Measurements from ENCODE around the gene TSNAX.
"Not testable (repeated sequence)": the region's sequence is repeated elsewhere in the genome, so short reads cannot be mapped to it uniquely, and the experiment has no call there.

TSNAX gene

DNA sequence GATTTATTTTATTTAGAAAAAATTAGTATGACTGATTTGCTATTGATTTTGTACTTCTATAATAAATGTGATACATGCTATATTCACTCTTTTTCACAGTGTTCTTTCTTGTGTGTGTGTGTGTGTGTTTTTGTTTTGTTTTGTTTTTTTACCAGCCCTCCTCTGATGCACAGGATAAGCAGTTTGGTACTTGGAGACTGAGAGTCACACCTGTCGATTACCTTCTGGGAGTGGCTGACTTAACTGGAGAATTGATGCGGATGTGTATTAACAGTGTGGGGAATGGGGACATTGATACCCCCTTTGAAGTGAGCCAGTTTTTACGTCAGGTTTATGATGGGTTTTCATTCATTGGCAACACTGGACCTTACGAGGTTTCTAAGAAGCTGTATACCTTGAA is 35.9 kb downstream of the TSNAX start:
- DNase-seq, result no peak

DNA sequence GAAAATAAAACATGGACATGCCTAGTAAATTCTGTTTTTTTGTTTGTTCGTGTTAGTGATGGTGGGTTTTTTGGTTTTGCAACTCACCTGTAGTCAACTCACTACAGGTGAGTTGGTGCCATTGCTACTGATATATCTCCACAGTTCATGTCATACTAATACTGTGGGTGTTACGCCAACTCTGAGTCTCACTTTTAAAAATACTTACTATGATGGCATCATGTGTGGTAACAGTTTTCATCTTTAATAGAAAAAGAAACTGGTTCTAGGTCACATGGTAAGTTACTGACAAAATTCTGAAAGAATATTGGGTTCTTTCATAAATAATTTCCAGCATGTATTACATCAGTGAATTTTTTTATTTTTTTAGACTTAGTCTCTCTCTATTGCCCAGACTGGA is 38.0 kb downstream of the TSNAX start:
- no peak for DNase-seq

DNA sequence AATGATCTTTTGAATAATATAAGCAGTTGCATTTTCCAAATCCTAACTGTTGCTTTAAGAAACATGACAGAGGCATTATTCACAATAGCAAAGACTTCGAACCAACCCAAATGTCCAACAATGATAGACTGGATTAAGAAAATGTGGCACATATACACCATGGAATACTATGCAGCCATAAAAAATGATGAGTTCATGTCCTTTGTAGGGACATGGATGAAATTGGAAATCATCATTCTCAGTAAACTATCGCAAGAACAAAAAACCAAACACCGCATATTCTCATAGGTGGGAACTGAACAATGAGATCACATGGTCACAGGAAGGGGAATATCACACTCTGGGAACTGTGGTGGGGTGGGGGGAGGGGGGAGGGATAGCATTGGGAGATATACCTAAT is 41.8 kb downstream of the TSNAX start:
- DNase-seq, result not testable (repeated sequence)

DNA sequence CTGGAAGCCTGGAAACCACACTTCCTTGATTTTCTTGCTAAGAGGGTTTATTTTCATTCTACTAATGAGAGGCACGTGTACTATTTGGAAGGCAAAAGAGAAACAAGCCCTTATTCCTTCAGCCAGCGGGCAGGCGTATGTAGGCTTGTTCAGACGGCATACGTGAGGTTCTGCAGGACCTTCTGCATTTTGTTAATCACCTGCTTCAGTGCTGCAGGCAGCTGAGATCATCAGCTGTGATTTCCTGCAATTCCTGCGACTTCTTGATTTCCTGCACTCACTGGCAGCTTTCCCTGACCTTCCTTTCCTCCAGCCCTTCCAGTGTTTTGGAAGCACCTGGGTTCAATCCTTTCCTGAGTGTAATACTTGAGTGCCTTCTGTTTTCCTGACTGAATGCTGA is 43.4 kb downstream of the TSNAX start:
- DNase-seq, result no peak

DNA sequence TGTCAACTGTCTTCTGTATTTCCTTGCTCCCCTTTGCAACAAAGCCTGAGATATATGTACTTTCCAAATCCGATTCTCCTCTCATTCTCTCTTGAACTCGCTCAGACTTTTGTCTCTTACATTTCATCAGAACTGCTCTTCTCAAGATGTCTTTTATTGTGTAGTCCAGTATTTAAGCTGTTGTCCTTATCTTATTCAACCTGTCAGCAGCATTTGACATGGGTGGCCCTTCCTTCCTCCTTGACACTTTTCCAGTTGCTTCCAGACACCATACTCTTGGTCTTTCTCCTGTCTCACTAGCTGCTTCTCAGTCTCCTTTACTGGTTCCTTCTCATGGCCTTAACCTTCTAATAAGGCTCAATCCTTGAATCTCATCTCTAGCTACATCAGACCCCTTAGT is 47.0 kb downstream of the TSNAX start:
- no peak for DNase-seq

DNA sequence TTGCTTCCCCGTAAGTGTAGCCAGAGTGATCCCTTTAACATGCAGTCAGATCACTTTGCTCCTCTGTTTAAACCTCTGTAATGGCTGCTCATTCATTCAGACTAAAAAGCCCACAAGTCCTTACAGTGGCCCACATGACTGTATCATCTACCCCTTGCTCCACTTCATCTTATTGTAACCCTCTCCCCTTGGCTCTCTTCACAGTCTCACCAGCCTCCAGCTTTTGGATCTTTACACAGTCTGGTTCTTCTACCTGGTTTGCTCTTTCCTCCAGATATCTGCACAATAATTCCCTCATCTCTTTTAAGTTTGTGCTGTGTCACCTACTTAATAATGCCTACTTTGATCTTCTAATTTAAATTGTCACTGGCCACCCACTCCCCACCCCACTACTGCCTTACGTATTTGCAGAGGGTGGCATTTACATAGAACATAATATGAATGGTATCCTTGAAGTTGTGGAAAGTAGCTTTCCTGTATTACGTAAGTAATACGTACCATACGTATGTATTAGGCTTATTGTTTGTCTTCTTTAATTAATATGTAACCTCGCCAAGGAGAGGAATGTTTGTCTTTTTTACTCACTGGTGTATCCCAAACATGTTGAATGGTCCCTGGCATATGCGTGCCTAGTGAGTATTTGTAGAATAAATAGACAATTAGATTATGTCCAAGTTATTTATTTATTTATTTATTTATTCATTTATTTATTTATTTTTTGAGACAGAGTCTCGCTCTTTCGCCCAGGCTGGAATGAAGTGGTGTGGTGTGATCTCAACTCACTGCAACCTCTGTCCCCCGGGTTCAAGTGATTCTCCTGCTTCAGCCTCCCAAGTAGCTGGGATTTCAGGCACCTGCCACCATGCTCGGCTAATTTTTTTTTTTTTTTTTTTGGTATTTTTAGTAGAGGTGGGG is 48.6 kb downstream of the TSNAX start:
- no peak for DNase-seq

DNA sequence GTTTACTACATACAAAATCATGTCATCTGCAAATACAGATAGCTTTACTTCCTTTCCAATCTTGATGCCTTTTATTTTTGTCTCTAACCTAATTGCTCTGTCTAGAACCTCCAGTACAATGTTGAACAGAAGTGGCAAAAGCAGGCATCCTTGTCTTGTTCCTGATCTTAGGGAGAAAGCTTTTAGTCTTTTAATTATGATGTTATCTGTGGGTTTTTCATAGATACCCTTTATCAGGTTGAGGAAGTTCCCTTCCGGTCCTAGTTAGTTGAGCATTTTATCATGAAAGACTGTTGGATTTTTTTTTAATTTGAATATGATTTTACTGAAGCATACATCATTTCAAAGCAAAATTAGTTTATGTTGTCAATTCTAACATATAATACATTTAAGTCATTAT is 52.4 kb downstream of the TSNAX start:
- DNase-seq, result no peak

DNA sequence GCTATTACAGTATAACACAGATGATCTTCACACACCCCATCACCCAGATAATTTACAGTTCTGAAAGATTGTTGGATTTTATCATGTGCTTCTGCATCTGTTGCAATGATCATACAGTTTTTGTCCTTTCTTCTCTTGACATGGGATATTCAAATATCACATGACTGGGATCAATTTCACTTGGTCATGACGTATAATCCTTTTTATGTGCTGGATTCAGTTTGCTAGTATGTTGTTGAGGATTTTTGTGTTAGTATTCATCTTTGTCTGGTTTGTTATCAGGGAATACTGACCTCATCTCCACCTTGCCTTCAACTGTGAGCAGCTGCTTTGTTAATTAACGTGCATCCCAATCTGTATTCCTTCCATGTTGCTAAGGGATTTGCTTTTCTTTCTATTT is 53.4 kb downstream of the TSNAX start:
- DNase-seq, result no peak

DNA sequence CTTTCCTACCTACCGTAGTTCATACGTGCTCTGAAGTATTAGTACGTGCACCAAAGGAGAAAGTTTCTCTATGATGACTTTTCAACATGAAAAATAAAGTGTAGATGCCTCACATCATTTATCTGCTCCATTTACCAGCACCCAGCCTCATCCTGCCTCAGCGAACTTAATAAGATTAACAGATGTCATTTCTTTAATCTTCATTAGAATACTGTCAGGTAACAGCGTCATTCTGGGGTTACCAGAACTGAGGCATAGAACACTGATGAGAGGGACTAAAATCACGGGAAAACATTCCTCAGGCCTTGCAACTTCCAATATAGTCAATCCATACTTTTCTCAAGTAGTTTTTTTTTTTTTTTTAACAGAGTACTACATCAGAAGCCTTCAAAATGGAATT is 54.9 kb downstream of the TSNAX start:
- DNase-seq, result no peak

DNA sequence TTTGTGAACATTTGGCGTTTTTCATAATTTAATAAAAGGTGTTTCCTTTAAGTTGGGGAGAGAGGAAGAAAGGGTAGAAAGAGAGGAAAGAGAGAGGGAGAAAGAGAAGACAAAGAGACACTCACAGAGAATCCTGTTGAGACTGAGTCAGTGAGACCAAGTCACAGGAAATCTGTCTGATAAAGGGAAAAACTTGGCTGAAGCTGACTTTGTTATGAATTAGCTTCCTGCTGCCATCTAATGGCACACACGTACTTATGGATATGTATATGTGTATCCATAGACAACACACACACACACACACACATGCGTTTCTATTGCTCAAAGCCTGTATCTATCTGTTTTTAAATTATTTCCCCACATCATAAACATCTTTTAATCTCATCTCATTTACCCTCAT is 55.6 kb downstream of the TSNAX start:
- no peak for DNase-seq

DNA sequence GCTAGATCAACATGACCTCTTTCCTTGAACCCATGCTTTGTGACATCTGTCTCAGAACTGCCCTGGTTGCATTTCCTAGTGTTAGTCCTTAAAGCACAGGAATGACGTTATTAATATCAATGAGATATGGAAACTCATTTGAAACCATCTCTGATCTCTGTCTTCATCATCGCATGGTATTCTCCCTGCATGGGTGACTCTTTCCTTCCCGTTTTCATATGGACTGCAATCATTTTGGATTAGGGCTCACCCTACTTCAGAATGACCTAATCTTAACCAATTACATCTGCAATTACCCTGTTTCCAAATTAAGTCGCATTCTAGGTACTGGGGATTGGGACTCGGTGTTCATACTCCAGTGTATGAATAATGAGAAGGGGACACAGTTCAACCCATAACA is 56.5 kb downstream of the TSNAX start:
- DNase-seq, result no peak

DNA sequence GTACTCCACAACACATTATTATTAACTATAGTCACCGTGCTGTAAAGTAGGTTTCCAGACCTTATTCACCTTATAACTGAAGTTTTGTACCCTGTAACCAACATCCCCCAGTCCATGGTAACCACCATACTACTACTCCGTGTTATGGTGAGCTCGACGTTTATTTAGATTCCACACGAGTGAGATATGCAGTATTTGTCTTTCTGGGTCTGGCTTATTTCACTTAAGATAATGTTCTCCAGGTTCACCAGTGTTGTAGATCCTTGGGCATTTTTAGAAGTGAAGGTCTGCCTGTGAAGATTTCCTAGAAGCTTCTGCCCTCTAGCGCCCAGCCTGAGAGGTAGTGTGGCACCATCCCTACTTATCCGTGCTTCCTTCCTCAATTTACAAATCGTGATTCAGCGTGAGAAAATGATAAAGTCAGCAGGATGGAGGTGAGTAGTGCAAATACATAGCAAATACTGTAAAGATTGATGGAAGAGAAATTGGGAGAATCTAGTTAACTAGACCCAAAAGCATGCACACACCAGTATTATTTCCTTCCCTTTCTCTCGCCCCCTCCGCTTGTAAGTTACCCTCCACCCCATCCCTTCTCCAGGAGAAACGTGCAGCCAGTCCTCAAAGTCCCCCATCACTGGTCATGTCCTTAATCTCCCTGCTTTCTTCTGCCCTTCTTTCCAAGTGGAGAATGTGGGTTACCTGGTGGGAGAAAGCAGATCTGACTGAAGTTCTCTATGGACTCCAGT is 62.2 kb downstream of the TSNAX start:
- no peak for DNase-seq

DNA sequence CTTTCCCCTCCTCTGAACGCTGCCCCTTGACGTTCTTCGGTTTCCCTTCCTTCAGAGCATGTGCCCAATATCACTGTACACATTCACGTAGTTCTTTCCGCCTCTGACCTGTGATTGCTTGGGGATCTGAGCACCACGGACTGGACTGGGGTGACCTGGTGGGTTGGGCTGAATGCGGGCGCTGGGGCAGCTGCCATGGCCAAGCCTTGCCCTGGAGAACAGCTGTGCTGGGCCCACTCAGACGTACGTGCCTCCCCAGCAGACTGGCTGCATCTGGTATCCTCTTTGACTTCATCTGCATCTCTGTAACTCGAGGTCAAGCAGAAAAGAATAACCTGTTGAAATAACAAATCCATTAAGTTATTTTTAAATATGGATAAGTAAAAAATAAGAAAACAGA is 63.0 kb downstream of the TSNAX start:
- no peak for DNase-seq

DNA sequence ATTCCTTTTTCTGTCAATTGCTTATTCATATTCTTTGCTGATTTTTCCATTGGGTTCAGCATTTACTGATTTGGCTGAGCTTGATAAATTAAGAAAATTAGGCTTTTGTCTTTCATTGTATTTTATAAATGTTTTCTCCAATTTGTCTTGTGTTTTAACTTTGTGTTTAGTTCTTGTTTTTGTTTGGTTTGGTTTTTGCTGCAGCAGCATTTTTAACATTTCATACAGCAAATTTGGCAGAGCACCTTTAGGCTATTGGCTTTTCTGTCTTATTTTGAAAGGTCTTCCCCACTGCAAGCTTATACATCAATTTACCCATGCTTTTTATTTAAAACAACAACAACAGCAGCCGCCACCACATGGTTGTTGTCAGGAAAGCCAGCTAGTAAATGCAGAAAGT is 64.3 kb downstream of the TSNAX start:
- no peak for DNase-seq

DNA sequence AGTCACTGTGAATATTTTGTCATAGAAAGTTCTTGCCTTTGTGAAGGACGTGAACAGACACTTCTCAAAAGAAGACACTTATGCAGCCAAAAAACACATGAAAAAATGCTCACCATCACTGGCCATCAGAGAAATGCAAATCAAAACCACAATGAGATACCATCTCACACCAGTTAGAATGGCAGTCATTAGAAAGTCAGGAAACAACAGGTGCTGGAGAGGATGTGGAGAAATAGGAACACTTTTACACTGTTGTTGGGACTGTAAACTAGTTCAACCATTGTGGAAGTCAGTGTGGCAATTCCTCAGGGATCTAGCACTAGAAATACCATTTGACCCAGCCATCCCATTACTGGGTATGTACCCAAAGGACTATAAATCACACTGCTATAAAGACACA is 64.8 kb downstream of the TSNAX start:
- DNase-seq, result not testable (repeated sequence)

DNA sequence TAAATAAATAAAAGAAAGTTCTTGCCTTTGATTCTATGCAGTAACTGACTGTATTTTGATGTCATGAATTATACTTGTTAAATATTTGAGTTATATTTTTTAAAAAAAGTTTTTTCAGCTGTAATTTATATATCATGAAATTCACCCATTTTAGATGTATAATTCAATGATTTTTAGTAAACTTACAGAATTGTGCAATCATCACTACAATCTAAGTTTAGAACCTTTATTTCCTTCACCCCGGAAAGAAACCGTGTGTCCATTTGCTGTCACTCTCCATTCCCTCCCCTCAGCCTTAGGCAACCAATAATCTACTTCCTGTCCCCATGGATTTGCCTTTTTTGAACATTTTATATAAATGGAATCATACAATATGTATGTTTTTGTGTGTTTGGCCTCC is 65.7 kb downstream of the TSNAX start:
- no peak for DNase-seq

DNA sequence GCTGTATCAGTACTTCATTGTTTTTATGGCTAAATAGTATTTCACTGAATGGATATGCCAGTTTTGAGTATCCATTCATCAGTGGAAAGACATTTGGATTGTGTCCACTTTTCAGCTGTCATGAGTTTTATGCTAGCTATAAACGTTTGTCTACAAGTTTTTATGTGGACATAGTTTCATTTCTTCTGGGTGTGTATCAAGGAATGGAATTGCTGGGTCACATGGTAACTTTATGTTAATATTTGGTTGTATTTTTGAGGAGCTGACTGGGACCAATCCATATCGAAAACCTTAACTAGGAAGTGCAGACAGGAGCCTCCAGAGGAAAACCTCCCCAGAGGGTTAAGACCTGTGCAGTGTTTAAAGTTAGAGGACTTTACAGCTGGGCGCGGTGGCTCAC is 66.3 kb downstream of the TSNAX start:
- no peak for DNase-seq

DNA sequence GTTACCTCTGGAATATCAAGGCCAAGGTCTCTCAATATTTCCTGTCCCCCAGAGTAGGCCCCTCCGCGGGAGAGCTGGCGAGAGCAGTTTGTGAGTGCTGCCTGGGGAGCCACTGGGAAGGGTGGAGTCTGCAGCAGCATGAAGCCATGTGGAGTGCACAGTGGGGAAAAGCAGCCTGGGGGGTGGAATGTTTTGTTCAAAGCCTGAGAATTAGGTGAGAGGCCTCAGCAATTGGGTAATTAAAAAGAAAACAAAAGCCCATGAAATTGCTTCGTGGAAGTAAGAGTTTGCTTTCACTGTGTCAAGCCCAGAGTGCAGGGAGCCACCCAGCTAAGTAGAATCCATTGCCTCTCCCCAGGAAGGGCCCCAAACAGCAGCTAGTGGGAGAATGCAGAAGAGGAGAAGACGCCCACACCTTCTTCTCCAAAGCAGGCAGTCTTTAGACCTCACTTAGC is 67.9 kb downstream of the TSNAX start:
- no peak for DNase-seq

DNA sequence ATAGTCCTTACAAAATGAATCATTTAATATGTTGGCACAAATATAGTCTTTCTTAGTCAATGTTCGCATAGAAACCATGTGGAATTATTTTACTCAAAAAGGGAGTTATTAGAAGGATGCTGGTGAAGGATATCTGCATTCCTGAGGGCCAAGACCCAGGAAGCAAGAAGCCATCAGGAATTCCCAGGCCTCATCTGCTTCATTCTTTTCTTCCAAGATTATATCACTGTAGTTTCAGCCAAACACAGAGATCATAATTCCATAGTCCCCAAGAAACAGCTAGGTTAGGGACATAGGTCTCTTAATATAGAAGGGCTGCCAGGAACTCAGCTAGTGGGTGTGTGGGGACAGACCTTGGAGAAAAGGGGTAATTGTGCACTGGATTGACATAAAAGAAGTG is 69.5 kb downstream of the TSNAX start:
- DNase-seq, result no peak

DNA sequence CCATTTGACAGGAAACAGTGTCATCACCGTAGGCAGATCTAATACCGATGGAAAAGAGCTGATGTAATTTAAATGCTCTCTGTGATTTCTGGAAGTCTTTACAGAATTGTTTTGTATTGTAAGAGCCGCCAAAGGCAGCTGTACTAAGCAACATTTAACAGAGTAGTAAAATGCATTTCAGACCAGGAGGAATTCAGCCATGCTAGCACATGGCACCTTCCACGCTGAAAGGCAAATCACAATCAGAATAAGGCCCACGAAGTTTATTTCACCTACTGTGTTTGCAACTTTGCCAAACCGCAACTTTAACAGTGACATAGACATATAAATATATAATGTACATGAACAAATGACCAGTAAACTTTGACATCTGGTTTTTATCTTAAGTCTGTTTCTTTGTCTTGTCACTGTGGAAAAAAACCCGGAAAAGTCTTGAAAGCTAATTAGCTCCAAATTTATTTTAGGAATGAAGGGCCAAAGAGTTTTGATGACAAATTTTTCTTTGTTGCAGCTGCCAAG is 72.0 kb downstream of the TSNAX start:
- DNase-seq, result no peak

DNA sequence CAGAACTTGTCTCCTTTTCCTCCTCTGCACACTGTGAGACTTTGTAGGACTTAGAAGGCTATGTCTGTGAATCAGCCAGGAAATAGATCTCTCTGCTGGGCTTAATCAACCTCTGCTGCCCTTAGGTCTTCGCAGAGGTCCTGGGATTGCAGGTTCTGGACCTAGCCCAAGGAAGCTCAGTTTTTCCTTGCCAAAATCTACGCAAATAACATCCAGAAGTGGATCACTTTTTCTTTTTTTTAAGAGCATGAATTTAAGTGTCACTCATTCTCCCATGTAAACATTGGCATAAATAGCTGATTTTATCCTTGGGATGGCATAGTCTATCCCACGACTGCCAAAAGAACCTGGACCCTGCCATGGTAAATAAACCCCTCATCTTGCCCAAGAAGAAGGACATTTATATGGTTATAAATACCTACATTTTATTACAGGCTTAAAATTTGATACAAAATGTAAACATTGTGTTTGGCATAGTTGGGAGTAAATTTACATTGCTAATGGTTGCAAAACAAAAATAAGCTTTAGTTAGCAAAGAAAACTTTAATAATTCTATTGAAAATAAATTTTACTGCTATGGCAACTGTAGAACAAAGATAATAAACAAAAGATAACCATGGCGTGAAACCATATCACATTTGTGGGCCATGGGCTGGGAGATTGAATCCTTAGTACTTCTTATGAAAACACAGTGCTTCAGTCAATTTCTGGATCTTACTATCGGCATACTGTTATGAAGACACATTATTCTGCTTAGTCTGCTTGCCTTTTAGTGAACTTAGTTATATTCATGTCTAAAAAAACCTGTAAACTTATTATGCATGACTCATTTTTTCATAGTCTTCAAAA is 73.6 kb downstream of the TSNAX start:
- DNase-seq, result no peak

DNA sequence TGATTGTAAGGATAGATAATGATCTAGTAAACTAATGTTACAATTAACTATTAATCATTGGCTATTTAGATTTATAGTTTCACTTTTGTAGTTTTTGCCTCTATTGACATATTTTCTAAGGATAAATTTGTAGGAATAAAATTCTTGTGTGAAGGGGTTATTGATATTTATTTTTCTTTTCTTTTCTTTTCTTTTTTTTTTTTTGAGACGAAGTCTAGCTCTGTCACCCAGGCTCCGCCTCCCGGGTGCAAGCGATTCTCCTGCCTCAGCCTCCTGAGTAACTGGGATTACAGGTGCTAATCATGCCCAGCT is 74.2 kb downstream of the TSNAX start:
- no peak for DNase-seq

DNA sequence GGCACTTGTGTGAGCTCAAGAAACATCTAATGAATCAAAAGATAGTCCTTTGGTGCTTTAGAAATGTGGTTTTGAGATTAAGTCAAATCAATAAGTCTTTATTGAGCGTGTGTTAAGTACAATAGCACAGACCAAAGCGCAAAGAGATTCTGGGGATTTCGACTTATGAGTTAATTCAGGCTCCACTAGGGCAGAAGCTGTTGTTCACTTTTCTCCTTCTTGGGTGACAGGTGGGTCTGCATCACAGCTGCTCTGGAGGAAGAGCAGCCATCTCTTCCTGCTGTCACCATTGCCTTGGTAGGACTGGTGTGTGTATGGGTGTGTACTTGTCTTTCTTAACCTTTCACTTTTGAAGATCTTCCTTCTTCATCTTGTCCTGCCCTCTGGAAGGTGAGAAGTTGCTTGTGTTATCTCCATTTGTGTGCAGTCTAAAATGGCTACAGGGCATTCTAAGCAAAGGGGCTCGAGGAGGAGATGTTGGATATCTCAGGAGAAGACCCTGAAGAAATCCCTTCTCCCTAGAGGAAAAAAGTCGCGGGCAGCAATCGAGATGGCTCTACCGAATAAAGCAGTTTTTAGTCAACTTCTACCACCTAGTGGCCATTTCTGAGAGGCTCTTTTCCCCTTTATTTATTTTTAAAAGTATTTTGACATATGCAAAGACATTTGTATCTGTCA is 75.3 kb downstream of the TSNAX start:
- DNase-seq, result peak; percentile 45

Data from NCI-H2171 (cell line).